Mesendoderm (in vitro differentiated cells): ENCODE data around the gene FNIP1.

Source experiments
- DNase-seq: peaks from one replicate; pipeline ENCODE4 v3.0.0; 2013
- H2AK5ac ChIP-seq: 2 replicates; pipeline ENCODE4 v1.6.1; 2013; ENCODE audit warnings: low read length, inconsistent platforms
- H2BK120ac ChIP-seq: 2 replicates; pipeline ENCODE4 v1.6.1; 2013; ENCODE audit warnings: low read depth, mild to moderate bottlenecking, low read length, moderate library complexity, mixed read lengths
- H2BK15ac ChIP-seq: replicated peaks from 2 replicates; pipeline ENCODE4 v1.6.1; 2013; ENCODE audit warnings: low read depth, mild to moderate bottlenecking, moderate library complexity
- H2BK5ac ChIP-seq: 2 replicates; pipeline ENCODE4 v1.6.1; 2013; ENCODE audit warnings: low read length, inconsistent platforms
- H3K18ac ChIP-seq: 2 replicates; pipeline ENCODE4 v1.6.1; 2013; ENCODE audit warnings: mild to moderate bottlenecking, low read length, mixed read lengths
- H3K23ac ChIP-seq: one replicate; pipeline ENCODE4 v1.6.1; 2013; ENCODE audit warnings: low read length
- H3K27ac ChIP-seq: 2 replicates; pipeline ENCODE4 v1.5.1; 2013; ENCODE audit warnings: low read depth, mild to moderate bottlenecking, inconsistent platforms, low read length, moderate library complexity
- H3K27me3 ChIP-seq: 2 replicates; pipeline ENCODE4 v1.6.1; 2013; ENCODE audit warnings: low read length, control low read depth, mild to moderate bottlenecking, inconsistent platforms; ENCODE audit not compliant: insufficient read depth, poor library complexity
- H3K36me3 ChIP-seq: 2 replicates; pipeline ENCODE4 v1.6.1; 2013; ENCODE audit warnings: low read length, inconsistent platforms; ENCODE audit not compliant: control insufficient read depth, insufficient read depth
- H3K4ac ChIP-seq: one replicate; pipeline ENCODE4 v1.6.1; 2013; ENCODE audit warnings: low read depth, mild to moderate bottlenecking, low read length, moderate library complexity
- H3K4me1 ChIP-seq: 2 replicates; pipeline ENCODE4 v1.6.1; 2013; ENCODE audit warnings: low read depth, low read length, inconsistent platforms; ENCODE audit not compliant: control insufficient read depth
- H3K4me2 ChIP-seq: 2 replicates; pipeline ENCODE4 v1.6.1; 2013; ENCODE audit warnings: low read length
- H3K4me3 ChIP-seq: 2 replicates; pipeline ENCODE4 v1.5.1; 2013; ENCODE audit warnings: mild to moderate bottlenecking, low read length
- H3K56ac ChIP-seq: one replicate; pipeline ENCODE4 v1.6.1; 2013; ENCODE audit warnings: low read length
- H3K79me1 ChIP-seq: 2 replicates; pipeline ENCODE4 v1.6.1; 2013; ENCODE audit warnings: low read length, inconsistent platforms
- H3K79me2 ChIP-seq: 2 replicates; pipeline ENCODE4 v1.6.1; 2013; ENCODE audit warnings: mild to moderate bottlenecking, low read length; ENCODE audit not compliant: control insufficient read depth, insufficient read depth
- H3K9ac ChIP-seq: 2 replicates; pipeline ENCODE4 v1.6.1; 2013; ENCODE audit warnings: low read length, inconsistent platforms
- H4K5ac ChIP-seq: one replicate; pipeline ENCODE4 v1.6.1; 2013; ENCODE audit warnings: low read length
- H4K8ac ChIP-seq: one replicate; pipeline ENCODE4 v1.6.1; 2013; ENCODE audit warnings: low read depth, mild to moderate bottlenecking, control low read depth, low read length, moderate library complexity
- WGBS: extraction: QIAGEN DNeasy Blood & Tissue Kit; methylation state at CpG from one replicate; pipeline ENCODE4 v1.1.7; 2013; ENCODE audit warnings: low lambda C conversion rate, missing lambda C conversion rate; ENCODE audit not compliant: insufficient coverage; ENCODE audit errors: extremely low coverage; 5-methylcytosine and 5-hydroxymethylcytosine counted together

The FNIP1 gene

DNA sequence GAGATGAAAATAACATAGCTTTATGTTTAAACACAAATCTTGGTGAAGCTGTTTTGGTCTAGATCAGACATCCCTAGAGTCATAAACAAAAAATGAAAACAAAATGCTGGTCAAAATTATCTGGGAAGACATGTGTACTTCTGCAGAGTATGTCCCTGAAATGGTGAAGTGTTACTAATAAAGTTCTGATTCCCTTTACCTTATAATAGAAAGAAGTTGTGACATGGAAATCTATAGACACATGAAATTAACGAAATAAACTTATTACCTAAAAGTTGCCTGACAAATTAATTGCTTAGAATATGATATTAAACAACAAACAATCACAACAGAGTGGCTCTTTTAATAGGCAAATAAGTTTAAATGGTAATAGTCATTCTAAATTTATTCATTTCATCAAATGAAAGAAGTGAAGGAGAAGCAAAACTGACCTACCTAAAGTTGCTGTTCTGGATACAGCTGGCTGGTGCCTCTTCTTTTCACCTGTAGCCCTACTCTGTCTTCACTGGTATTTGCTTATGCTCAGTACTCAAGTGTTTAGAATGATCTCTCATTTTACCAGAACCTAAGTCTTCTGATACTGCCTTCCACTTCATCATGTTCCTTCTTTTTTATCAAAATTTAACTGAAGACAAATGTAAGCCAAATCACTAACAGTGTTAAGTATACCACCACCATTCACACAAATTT is 38.8 kb downstream of the FNIP1 start:
- Histone ChIP-seq H3K79me2 (peaks cover 2% of the 10 kb centered on the region), H3K4me2 (no peak overlapping the region), H3K56ac (no peak overlapping the region), H2BK120ac (no peak overlapping the region), H2AK5ac (no peak overlapping the region), H3K9ac (no peak overlapping the region), H3K4ac (no peak overlapping the region), H3K27ac (no peak overlapping the region), H3K4me1 (peaks cover 2% of the 10 kb centered on the region), H4K8ac (no peak overlapping the region), H3K23ac (no peak overlapping the region), H3K4me3 (no peak overlapping the region), H3K79me1 (peaks cover 6% of the 10 kb centered on the region), H3K18ac (no peak overlapping the region), H3K27me3 (no peaks in the 10 kb centered on the region), H2BK15ac (no peak overlapping the region), H3K36me3 (no peaks in the 10 kb centered on the region), H4K5ac (no peak overlapping the region), H2BK5ac (no peak overlapping the region)
- WGBS = no CpG with 5 or more reads among the region's 1 CpG
- no peak for DNase-seq

GRCh38 chr5:131756942-131757341 is 39.9 kb downstream of the FNIP1 start:
- no peak overlapping the region for H3K4me2 ChIP-seq
- peaks cover 2% of the 10 kb centered on the region for H3K79me2 ChIP-seq
- H3K79me1 ChIP-seq = peaks cover 6% of the 10 kb centered on the region
- H2BK15ac ChIP-seq = no peak overlapping the region
- H3K4me3 ChIP-seq = no peak overlapping the region
- no peak overlapping the region for H2BK120ac ChIP-seq
- no peak overlapping the region for H3K9ac ChIP-seq
- H2BK5ac ChIP-seq = no peak overlapping the region
- no peaks in the 10 kb centered on the region for H3K27me3 ChIP-seq
- no peak overlapping the region for H4K8ac ChIP-seq
- no peak for DNase-seq
- no peak overlapping the region for H3K4ac ChIP-seq
- H3K18ac ChIP-seq = no peak overlapping the region
- H3K56ac ChIP-seq = no peak overlapping the region
- H3K4me1 ChIP-seq = peaks cover 2% of the 10 kb centered on the region
- WGBS = no CpG with 5 or more reads among the region's 1 CpG
- no peak overlapping the region for H3K23ac ChIP-seq
- H2AK5ac ChIP-seq = no peak overlapping the region
- H3K27ac ChIP-seq = no peak overlapping the region
- no peaks in the 10 kb centered on the region for H3K36me3 ChIP-seq
- no peak overlapping the region for H4K5ac ChIP-seq

GRCh38 chr5:131754363-131754762 is 42.5 kb downstream of the FNIP1 start:
- Histone ChIP-seq H3K56ac (no peak overlapping the region), H4K5ac (no peak overlapping the region), H2BK15ac (no peak overlapping the region), H3K18ac (no peak overlapping the region), H3K36me3 (no peaks in the 10 kb centered on the region), H3K9ac (no peak overlapping the region), H3K4me2 (no peak overlapping the region), H3K4me1 (peaks cover 2% of the 10 kb centered on the region), H3K4me3 (no peak overlapping the region), H3K79me2 (peaks cover 2% of the 10 kb centered on the region), H3K27ac (no peak overlapping the region), H2BK120ac (no peak overlapping the region), H2AK5ac (no peak overlapping the region), H2BK5ac (no peak overlapping the region), H3K23ac (no peak overlapping the region), H3K79me1 (peaks cover 10% of the 10 kb centered on the region), H3K4ac (no peak overlapping the region), H3K27me3 (no peaks in the 10 kb centered on the region), H4K8ac (no peak overlapping the region)
- no peak for DNase-seq
- WGBS = no CpG with 5 or more reads among the region's 1 CpG

DNA sequence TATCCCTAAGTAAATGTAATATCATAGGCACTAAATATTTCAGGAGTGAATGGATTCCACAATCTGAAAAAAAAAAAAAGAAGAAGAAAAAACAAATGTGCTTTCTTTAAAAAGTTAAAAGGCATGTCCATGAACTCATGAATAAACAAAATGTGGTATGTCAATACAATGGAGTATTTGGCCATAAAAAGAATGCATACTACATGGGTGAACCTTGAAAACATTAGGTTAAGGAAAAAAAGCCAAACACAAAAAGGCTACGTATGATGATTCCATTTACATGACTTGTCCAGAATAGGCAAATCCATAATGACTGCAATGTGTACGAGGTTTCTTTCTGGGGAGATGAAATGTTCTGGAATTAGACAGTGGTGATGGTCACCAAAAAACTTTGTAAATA is 45.3 kb downstream of the FNIP1 start:
- H4K5ac ChIP-seq = no peak overlapping the region
- H3K56ac ChIP-seq = no peak overlapping the region
- no CpG with 5 or more reads among the region's 2 CpGs for WGBS
- DNase-seq = no peak
- H3K4me3 ChIP-seq = no peak overlapping the region
- no peak overlapping the region for H2AK5ac ChIP-seq
- peaks cover 5% of the 10 kb centered on the region for H3K79me1 ChIP-seq
- H4K8ac ChIP-seq = no peak overlapping the region
- no peak overlapping the region for H3K18ac ChIP-seq
- H3K4ac ChIP-seq = no peak overlapping the region
- H2BK5ac ChIP-seq = no peak overlapping the region
- H3K36me3 ChIP-seq = no peaks in the 10 kb centered on the region
- H3K9ac ChIP-seq = no peak overlapping the region
- H3K27me3 ChIP-seq = no peaks in the 10 kb centered on the region
- H3K27ac ChIP-seq = no peak overlapping the region
- no peaks in the 10 kb centered on the region for H3K4me1 ChIP-seq
- no peaks in the 10 kb centered on the region for H3K79me2 ChIP-seq
- no peak overlapping the region for H2BK15ac ChIP-seq
- H3K4me2 ChIP-seq = no peak overlapping the region
- no peak overlapping the region for H3K23ac ChIP-seq
- H2BK120ac ChIP-seq = no peak overlapping the region

DNA sequence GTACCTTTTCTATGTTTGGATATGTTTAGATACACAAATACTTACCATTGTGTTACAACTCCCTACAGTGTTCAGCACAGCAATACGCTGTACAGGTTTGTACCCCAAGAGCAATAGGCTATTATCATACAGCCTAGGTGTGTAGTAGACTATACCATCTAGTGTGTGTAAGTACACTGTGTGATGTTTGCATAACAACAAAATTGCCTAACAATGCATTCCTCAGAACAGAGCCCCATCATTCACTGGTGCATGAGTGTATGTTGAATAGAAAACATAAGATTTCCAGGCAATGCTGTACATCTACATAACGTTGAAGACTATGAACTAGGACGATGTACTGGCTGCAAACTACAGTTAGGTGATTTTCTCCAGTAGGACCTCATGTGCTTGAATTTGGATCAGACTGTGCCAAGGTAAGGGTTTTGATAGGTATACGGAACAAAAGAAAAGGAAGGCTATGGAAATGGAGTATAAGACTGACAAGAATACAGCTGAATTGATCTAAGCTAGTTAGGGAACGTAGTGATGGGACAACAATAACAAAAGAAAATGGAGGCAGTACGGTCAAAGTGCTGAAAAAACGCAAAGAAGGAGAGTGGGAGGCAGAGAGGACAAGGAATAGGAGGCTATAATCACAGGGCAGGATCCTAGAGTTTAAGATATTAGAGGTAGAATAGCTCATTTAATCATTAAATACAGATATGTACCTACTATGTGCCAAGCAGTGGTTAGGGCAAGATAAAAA is 46.9 kb downstream of the FNIP1 start:
- Histone ChIP-seq H3K23ac (no peak overlapping the region), H4K8ac (no peak overlapping the region), H3K4ac (no peak overlapping the region), H4K5ac (no peak overlapping the region), H3K27me3 (no peaks in the 10 kb centered on the region), H2BK5ac (no peak overlapping the region), H3K18ac (no peak overlapping the region), H3K27ac (no peak overlapping the region), H2AK5ac (no peak overlapping the region), H3K4me2 (no peak overlapping the region), H2BK120ac (no peak overlapping the region), H3K79me2 (no peaks in the 10 kb centered on the region), H3K4me3 (no peak overlapping the region), H3K56ac (no peak overlapping the region), H3K9ac (no peak overlapping the region), H3K79me1 (peaks cover 5% of the 10 kb centered on the region), H2BK15ac (no peak overlapping the region), H3K4me1 (no peaks in the 10 kb centered on the region), H3K36me3 (no peaks in the 10 kb centered on the region)
- no peak for DNase-seq
- WGBS = no CpG with 5 or more reads among the region's 7 CpGs
